Effector memory CD8-positive, alpha-beta T cell (primary cell): Measurements from ENCODE around the gene BACE2.
A peak's percentile ranks its signal among the peaks of the same experiment; 100 is the strongest.

Experiments used
- ATAC-seq: fragments of 150-1000 bp; cut with Tn5 transposase; replicated peaks from 2 replicates; pipeline ENCODE4 v1.10.0; 2021; ENCODE audit warnings: mild to moderate bottlenecking, moderate library complexity
- DNase-seq, 3 experiments: peaks; one replicate each; pipeline ENCODE4 v3.0.0; 2021
- H3K27ac Mint-ChIP-seq, 2 donors: one replicate each; pipeline ENCODE4 v1.8.0; 2022; ENCODE audit warnings: mild to moderate bottlenecking in 2 of 2, mixed read lengths in 2 of 2, moderate library complexity in 2 of 2
- H3K27me3 Mint-ChIP-seq, 2 donors: one replicate each; pipeline ENCODE4 v1.8.0; 2022; ENCODE audit warnings: mixed read lengths in 2 of 2
- H3K36me3 Mint-ChIP-seq: one replicate; pipeline ENCODE4 v1.8.0; 2022; ENCODE audit warnings: mild to moderate bottlenecking, moderate library complexity, mixed read lengths; ENCODE audit not compliant: insufficient read depth
- H3K4me1 Mint-ChIP-seq, 2 donors: one replicate each; pipeline ENCODE4 v1.8.0; 2022; ENCODE audit warnings: low read depth in 2 of 2, mixed read lengths in 2 of 2
- H3K4me3 Mint-ChIP-seq, 2 donors: one replicate each; pipeline ENCODE4 v1.8.0; 2022; ENCODE audit warnings: mild to moderate bottlenecking in 2 of 2, mixed read lengths in 2 of 2, moderate library complexity in 2 of 2
- H3K9me3 Mint-ChIP-seq, 2 donors: one replicate each; pipeline ENCODE4 v1.8.0; 2022; ENCODE audit warnings: mixed read lengths in 2 of 2

BACE2 gene

DNA sequence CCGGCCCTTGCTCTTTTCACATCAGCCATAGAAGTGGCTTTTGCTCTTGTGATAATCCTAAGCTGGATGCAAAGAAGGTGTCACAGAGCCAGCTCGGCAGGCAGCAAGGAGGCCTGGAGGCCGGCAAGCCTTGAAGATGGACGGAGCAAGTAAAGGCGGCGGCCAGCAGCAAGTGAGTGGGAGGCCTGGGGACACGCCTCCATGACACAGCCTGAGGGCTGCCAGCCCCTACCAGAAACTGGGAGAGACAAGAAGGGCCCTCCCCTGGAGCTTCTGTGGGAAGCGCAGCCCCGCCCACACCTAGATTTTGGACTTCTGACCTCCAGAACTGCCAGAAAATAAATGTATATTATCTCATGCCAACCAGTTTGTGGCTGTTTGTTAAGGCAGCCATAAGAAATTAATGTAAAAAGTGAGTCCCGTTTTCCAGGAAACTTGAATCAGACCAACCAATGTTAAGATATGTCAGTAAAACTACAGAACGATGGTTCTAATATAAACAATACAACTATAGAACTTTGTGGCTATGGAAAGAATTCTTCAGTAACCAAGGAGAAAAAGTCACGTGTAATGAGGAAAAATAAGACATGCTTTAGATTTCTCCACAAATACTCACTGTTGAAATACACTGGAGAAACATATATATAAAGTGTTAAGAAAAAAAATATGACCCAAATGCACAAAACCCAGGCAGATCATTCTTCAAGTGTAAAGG lies 49.9 kb downstream of the BACE2 start:
- DNase-seq (no peak), ATAC-seq (no peak)
- Mint-ChIP-seq H3K4me3 (no peak overlapping the region), H3K36me3 (no peaks in the 10 kb centered on the region), H3K27me3 (peaks cover 51 to 70% of the 10 kb centered on the region in 2 donors), H3K27ac (no peak overlapping the region), H3K9me3 (no peaks in the 10 kb centered on the region), H3K4me1 (no peaks in the 10 kb centered on the region)

DNA sequence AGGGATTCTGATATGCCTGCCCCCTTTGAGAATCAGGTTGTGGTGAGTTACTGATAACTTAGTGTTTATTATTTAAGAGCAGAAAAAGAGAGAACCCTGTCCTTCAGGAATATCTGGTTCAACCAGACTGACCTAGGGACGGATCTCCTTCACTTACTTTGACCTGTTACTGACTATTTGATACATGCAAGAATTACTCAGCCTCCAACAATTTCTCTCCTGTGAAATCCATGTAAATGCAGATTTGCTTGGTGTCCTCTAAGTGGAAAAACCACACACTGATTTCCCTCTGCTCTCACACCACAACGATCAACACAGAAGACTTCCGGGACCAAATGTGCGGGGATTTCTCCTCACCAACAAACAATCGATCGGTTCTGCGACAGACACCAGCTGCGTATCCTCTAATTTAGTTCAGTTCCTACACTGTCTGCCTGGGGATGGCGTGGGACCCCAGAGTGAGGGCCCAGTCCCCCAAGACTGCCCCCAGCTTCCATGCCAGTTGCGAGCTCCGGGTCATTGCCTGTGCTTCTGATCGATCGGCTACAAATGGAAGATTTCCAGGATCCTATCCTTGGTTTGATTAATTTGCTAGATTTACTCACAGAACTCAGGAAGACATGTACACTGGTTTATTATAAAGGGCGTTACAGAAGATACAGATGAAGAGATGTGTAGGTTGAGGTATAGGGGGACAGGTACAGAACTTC lies 51.7 kb downstream of the BACE2 start:
- ATAC-seq (no peak), DNase-seq (no peak)
- Mint-ChIP-seq H3K36me3 (no peaks in the 10 kb centered on the region), H3K4me1 (no peaks in the 10 kb centered on the region), H3K27ac (no peak overlapping the region), H3K4me3 (no peak overlapping the region), H3K27me3 (peaks cover 45 to 63% of the 10 kb centered on the region in 2 donors), H3K9me3 (no peaks in the 10 kb centered on the region)

DNA sequence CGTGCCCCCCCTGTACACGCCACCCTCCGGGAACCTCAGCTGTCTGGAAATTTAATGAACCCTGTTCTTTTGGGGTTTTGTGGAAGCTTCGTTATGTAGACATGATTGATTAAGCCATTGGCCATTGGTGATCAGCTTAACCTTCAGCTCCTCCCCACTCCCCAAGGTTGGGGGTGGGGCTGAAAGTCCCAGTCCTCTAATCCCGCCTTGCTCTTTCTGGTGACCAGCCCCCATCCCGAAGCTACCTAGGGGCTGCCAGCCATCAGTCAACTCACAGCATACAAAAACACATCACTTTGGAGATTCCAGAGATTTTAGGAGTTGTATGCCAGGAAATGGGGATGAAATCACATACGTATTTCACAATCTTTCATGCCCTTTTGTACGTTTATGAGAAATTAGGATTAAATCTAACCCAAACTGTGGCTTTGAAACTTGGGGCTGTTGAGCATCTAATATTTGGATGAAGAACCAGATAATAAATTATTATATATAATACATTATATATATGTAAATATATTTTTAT lies 52.3 kb downstream of the BACE2 start:
- DNase-seq (no peak), ATAC-seq (no peak)
- Mint-ChIP-seq H3K9me3 (no peaks in the 10 kb centered on the region), H3K4me1 (no peaks in the 10 kb centered on the region), H3K36me3 (no peaks in the 10 kb centered on the region), H3K27me3 (peaks cover 39 to 57% of the 10 kb centered on the region in 2 donors), H3K4me3 (no peak overlapping the region), H3K27ac (no peak overlapping the region)

DNA sequence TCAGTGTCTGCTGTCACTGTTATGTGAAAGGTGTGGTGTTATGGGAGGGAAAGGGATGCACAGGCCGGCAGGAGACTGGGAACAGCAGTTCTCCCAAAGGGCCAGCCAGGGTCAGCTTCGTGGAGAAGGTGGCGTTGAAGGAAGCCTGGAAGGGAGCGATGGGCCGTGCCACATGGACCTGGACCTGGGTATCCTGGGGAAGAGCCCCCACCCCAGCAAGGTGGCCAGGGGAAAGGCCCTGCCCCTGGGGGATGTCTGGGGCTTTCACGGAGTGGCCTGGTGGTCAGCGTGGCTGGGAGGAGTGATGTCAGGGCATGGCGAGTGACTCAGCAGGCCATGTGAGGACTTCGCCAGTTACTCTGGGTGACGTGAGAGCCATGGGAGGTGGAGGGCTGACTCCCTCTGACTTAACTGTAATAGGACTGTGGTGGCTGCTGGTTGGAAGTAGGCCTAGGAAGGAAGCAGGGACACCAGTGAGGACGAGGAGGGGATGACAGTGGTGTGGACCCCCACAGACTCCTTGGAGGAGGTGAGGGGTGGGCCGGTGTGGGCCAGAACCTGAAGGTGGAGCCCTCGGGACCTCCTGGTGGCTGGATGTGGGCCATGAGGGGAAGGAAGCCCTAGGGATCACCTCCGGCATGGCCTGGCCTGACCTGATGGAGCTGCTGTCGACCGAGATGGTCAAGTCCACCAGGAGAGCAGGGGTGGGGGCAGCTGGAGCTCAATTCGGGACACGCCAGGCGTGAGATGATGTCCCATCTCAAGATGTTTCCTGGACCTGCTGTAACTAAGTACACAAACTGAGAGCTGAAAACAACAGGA lies 54.5 kb downstream of the BACE2 start:
- no peaks in the 10 kb centered on the region for H3K9me3 Mint-ChIP-seq
- H3K27me3 Mint-ChIP-seq: peaks cover 30 to 49% of the 10 kb centered on the region in 2 donors
- H3K27ac Mint-ChIP-seq: no peak overlapping the region
- ATAC-seq (no peak), DNase-seq (no peak)
- H3K4me1 Mint-ChIP-seq: no peaks in the 10 kb centered on the region
- H3K4me3 Mint-ChIP-seq: no peak overlapping the region
- no peaks in the 10 kb centered on the region for H3K36me3 Mint-ChIP-seq

DNA sequence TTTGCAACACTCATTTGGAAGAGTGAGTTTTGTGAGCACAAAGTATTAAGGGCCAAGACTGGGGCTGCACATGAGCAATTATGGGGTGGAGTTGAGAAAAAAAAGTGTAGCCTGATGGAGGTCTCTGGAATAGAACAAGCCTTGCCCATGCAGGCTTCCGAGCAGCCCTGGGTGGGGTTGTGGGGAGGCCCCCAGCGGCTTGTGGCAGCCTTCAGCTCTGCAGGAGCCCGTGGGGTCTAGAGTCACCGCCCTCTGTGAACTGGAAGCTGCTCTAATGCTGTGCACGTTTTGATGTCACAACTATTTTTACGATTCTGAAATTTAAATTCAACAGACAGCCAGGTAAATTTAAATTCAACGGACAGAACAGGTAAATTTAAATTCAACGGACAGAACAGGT lies 58.9 kb downstream of the BACE2 start:
- H3K27ac Mint-ChIP-seq: no peak overlapping the region

DNA sequence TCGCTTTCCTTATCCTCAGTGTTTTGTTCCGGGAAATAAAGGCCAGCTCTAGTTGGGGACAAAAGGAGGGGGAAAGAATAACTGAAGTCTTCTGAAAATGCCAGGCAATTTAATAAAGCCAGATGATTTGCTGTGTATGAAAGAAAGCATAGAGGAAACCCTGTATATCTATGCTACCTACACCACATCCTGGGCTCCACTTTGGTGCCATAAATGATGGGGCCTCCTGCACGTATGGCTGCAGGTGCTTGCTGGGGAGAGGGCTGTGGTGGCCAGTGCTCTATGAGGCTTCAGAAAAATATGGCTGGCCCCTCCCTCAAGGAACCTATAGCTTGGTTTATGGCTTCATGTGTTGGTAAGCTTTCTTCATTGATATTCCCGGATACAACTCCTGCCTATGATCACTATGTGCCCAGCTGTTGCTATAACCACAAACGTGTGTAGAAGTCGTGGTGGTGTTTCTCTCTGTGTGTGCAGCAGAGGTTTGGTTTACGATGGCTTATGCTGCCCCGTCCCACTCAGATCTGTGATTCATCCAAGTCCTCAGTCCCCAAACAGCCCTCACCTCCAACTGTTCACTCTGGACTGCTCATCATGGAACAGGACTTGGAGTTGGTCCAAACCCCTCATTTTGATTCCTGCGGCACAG lies 59.5 kb downstream of the BACE2 start:
- ATAC-seq: no peak
- Mint-ChIP-seq H3K4me1 (no peaks in the 10 kb centered on the region), H3K9me3 (peaks cover 0 to 7% of the 10 kb centered on the region in 2 donors), H3K36me3 (no peaks in the 10 kb centered on the region), H3K4me3 (no peak overlapping the region), H3K27ac (no peak overlapping the region), H3K27me3 (peaks cover 12 to 55% of the 10 kb centered on the region in 2 donors)
- no peak for DNase-seq

More for the DNA sequence above, 58.9 kb downstream of the BACE2 start:
- H3K4me3 Mint-ChIP-seq: no peak overlapping the region
- H3K9me3 Mint-ChIP-seq: peaks cover 0 to 7% of the 10 kb centered on the region in 2 donors
- no peak for ATAC-seq
- no peaks in the 10 kb centered on the region for H3K36me3 Mint-ChIP-seq
- DNase-seq: no peak
- no peaks in the 10 kb centered on the region for H3K4me1 Mint-ChIP-seq
- peaks cover 18 to 56% of the 10 kb centered on the region in 2 donors for H3K27me3 Mint-ChIP-seq

DNA sequence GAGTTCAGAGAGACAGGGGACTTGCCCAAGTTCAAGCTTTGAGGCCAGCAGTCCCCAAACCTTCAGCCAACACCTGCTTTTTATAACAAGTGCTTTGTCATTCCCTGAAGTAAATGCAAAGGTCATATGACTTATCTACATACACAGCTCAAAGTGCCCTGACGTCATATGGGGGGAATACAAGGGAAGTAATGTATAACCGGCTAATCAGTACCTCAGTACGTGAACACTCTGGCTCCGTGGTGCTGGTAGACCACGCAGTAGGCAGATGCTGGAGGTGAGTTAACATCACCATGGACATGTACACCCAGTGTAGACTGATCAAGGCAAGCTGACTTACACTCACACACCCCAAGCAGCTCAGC lies 60.0 kb downstream of the BACE2 start:
- Mint-ChIP-seq H3K27me3 (peaks cover 12 to 55% of the 10 kb centered on the region in 2 donors), H3K27ac (no peak overlapping the region), H3K9me3 (peaks cover 0 to 7% of the 10 kb centered on the region in 2 donors), H3K4me3 (no peak overlapping the region), H3K36me3 (no peaks in the 10 kb centered on the region), H3K4me1 (no peaks in the 10 kb centered on the region)
- ATAC-seq: no peak
- no peak for DNase-seq

DNA sequence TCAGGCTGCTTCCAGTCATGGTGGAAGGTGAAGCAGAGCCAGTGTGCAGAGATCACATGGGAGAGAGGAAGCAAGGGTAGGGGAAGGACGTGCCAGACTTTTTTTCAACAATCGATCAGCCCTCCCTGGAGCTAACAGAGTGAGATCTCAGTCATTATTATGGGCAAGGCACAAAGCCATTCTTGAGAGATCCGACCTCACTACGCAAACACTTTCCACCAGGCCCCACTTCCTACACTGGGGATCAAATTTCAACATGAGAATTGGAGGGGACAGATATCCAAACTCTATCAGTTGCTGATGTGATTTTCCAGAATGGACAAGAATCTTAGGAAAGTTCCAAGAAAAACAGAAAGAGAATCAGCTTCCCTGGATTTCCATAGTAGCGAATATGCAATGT lies 60.5 kb downstream of the BACE2 start:
- ATAC-seq: no peak
- no peak overlapping the region for H3K27ac Mint-ChIP-seq
- no peak for DNase-seq
- H3K4me3 Mint-ChIP-seq: no peak overlapping the region
- H3K36me3 Mint-ChIP-seq: no peaks in the 10 kb centered on the region
- peaks cover 0 to 7% of the 10 kb centered on the region in 2 donors for H3K9me3 Mint-ChIP-seq
- no peaks in the 10 kb centered on the region for H3K4me1 Mint-ChIP-seq
- H3K27me3 Mint-ChIP-seq: peaks cover 10 to 50% of the 10 kb centered on the region in 2 donors

DNA sequence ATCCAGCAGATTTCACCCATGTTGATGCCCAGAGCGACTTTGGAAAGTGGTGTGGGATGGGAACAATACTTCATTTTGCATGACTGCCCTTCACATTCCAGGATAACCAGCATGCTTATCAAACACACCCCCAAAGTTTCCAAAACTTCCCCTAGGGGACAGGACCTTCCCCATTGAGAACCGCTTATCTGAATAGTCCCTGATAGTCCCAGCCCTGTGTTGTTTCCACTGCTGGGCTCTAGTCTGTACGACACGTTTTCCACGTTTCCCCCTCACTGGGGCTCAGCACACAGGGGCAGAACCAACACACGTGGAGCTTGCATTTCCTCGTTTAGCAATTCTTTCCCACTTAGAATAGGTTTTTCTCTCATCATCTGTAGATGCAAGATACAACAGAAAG lies 61.0 kb downstream of the BACE2 start:
- H3K9me3 Mint-ChIP-seq: peaks cover 0 to 7% of the 10 kb centered on the region in 2 donors

DNA sequence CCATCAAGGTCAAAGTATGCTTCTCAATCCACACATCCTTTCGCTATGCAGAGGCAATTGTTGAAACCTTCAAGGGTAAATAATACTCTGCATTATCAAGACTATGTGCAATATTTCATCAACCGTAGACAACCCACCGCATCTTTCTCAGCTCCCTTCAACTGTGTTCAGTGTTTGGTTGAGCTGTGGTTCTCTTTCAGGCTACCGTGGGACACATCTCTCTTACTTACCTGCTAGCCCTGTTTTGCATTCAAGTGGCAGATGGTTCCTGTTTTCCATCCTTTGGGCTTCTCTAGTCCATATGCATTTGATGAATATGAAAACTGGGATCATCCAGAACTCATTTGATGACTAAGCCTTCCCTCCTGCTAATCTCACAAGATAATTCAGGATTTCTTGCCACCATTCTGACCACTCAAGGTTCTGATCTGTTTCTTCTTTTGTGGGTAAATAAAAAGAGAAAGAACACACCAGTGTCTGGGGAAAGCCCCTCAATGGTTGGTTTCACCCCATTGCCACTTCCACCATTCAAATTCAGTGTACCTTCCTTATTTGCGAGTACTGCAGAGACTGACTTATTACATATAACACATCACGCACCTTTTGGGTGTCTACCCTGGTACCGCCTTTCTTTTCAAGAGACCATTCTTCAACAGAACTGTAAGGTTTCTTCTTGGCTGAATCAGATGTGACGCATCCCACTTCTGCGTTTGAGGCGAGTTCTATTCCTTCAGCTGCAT lies 61.7 kb downstream of the BACE2 start:
- Mint-ChIP-seq H3K27ac (no peak overlapping the region), H3K4me3 (no peak overlapping the region), H3K36me3 (no peaks in the 10 kb centered on the region), H3K4me1 (no peaks in the 10 kb centered on the region), H3K9me3 (peaks cover 0 to 7% of the 10 kb centered on the region in 2 donors), H3K27me3 (peaks cover 14 to 53% of the 10 kb centered on the region in 2 donors)
- ATAC-seq: peak; percentile 32
- no peak for DNase-seq

More for the DNA sequence above, 61.0 kb downstream of the BACE2 start:
- ATAC-seq (no peak), DNase-seq (no peak)
- Mint-ChIP-seq H3K36me3 (no peaks in the 10 kb centered on the region), H3K27ac (no peak overlapping the region), H3K27me3 (peaks cover 7 to 46% of the 10 kb centered on the region in 2 donors), H3K4me3 (no peak overlapping the region), H3K4me1 (no peaks in the 10 kb centered on the region)

DNA sequence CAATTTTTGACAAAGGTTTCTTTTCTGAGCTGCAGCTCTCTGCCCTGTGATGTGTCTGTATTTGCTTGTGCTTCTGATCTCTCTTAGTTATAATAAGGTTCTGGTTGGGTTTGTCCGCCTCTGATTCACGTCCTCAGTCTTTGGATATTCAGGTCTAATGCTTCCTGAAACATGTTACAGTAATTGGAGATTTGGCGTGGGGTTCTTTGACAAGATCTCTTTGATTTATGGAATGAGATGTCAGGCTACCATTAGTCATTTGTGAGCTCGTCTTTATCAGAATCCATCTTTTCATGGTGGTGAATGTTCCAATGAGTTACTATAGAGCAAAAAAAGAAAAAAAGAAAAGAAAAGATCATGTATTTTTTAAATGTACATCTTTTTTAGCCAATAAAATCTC lies 62.5 kb downstream of the BACE2 start:
- Mint-ChIP-seq H3K27ac (no peak overlapping the region), H3K4me3 (no peak overlapping the region), H3K9me3 (peaks cover 0 to 7% of the 10 kb centered on the region in 2 donors), H3K4me1 (no peaks in the 10 kb centered on the region), H3K36me3 (no peaks in the 10 kb centered on the region), H3K27me3 (peaks cover 17 to 61% of the 10 kb centered on the region in 2 donors)
- no peak for ATAC-seq
- DNase-seq: no peak

DNA sequence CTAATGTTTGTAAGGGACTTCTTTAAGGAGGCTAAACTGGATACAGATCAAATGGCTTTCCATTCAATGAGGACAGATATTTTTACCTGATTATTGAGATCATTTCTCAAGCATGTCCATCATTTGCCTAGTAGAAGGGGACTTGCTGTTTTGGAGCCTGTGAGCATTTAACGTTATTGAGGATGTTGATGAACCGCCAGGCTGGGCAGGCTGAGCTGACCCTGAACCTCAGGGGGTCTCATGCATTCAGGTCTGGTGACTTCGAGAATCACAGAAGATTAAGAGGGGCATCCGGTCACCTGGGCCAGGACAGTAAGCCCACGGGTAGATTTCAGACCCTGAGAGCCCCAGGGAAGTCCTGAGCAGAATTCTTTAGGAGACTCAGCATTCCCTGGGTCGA lies 63.1 kb downstream of the BACE2 start:
- Mint-ChIP-seq H3K9me3 (peaks cover 0 to 7% of the 10 kb centered on the region in 2 donors), H3K36me3 (no peaks in the 10 kb centered on the region), H3K4me1 (no peaks in the 10 kb centered on the region), H3K4me3 (no peak overlapping the region), H3K27ac (no peak overlapping the region), H3K27me3 (peaks cover 21 to 67% of the 10 kb centered on the region in 2 donors)
- ATAC-seq (no peak), DNase-seq (no peak)
